ENCODE data around the gene PGAM5. TPM values are rescaled to one million over a fixed set of nuclear protein-coding genes. Genes with fewer than 3 reads are reported as not detected.
A peak's percentile ranks its signal among the peaks of the same experiment; 100 is the strongest.

Gene PGAM5
- 10 to 100 TPM; 21.3 to 32.4 (median 31.5) TPM for total RNA-seq
- total RNA-seq (2013), result 28.3 TPM
- 22.4 to 189 (median 39.1) reads per million in 29 experiments for total RNA-seq

DNA sequence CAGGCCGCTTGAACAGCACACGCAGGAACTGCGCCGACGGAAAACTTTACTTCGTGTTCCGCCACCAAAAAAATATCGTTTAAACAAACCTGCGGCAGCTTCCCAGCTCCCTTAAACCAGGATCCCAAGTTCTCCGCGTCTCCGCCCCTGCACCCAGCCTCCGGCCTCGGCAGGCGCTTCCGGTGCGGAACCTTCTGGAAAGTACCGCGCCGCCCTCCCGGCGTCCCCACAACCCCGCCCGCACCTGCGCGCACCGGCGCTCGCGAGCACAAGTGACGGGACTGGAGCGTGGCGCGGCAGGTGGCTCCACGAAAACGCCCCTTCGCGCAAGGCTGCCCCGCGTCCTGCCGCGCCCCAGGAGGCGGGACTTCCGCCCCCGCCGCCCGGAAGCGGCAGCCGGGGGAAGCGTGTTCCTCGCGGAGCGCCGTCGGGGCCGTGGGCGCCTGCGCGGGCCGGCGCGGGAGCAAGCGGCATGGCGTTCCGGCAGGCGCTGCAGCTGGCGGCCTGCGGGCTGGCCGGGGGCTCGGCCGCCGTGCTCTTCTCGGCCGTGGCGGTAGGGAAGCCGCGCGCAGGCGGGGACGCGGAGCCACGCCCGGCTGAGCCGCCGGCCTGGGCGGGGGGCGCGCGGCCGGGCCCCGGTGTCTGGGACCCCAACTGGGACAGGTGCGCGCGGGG lies at the start of gene PGAM5:
Gene PGAM5, plus strand, starts transcription at position 438 of the 675 bp plus-strand sequence. Its CDS starts 35 bp downstream, at position 473.
- H3K36me3 Mint-ChIP-seq, result peaks cover 14% of the 10 kb centered on the region
- peak within 1 kb of the TSS; percentile 90 for H3K27ac Mint-ChIP-seq
- peak; percentile 79 to 98 (median 93) for DNase-seq
- no peaks in the 10 kb centered on the region for H3K27me3 ChIP-seq (replicated peaks in 1 of 2; ENCODE audit: control insufficient read depth in 2 of 2, extremely low read depth in 1 of 2, insufficient read depth in 2 of 2, low read length in 1 of 2)
- WGBS (ENCODE audit: insufficient coverage), result under 1% methylated on average over 94 of the region's 94 CpGs
- peak within 1 kb of the TSS; percentile 96 for H3K27ac ChIP-seq (ENCODE audit: low read length)
- peaks cover 11 to 12% of the 10 kb centered on the region in 2 donors for H3K36me3 ChIP-seq (ENCODE audit: control insufficient read depth in 2 of 2, extremely low read depth in 1 of 2, insufficient read depth in 1 of 2, low read length in 1 of 2)
- H3K9me3 ChIP-seq, result no peaks in the 10 kb centered on the region
- ChIA-PET POLR2A (no interaction called here), CTCF (no interaction called here)
- peaks cover 0 to 14% (median 13%) of the 10 kb centered on the region in 3 donors for H3K9me3 Mint-ChIP-seq
- ATAC-seq (replicated peaks in 1 of 4), result peak; percentile 93 to 96 (median 95)
- peak within 1 kb of the TSS; percentile 70 to 85 for H3K4me3 ChIP-seq (ENCODE audit: control insufficient read depth in 1 of 2, extremely low read depth in 1 of 2, low read length in 1 of 2)
- no peaks in the 10 kb centered on the region for H3K27me3 Mint-ChIP-seq
- peaks cover 9 to 23% of the 10 kb centered on the region in 2 experiments for H3K4me1 ChIP-seq (ENCODE audit: control insufficient read depth in 1 of 2, extremely low read depth in 1 of 2, insufficient read depth in 2 of 2, low read length in 2 of 2)
- peak within 1 kb of the TSS; percentile 83 to 89 (median 88) for H3K4me3 Mint-ChIP-seq
- H3K4me1 Mint-ChIP-seq, result peaks cover 21 to 32% (median 25%) of the 10 kb centered on the region in 3 donors

DNA sequence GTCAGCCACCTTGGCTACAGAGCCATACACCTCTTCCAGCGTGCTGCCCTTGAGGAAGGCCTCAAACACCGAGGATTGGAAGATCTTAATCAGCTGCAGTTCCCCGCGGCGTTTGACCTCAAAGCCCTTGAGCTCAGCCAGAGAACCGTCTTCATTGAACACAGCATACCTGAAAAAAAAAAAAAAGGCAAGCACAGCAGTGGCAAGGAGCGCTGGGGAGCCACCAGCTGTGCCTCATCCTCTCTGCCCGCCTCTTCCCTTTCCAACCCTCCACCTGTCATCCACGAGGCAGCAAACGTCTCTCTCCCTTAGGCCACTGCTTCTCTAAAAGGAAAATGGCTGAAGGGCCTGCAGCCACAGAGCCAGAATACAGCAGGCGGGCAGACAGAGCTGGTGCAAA lies 49.6 kb upstream of the PGAM5 start:
- H3K4me1 Mint-ChIP-seq, result peaks cover 15 to 29% (median 29%) of the 10 kb centered on the region in 3 donors
- H3K36me3 Mint-ChIP-seq, result peaks cover 71% of the 10 kb centered on the region
- ChIA-PET POLR2A (interaction anchor here in 1 of 2 donors (0.6 kb wide), 1 partner anchor 34 kb away, joined by 6 read pairs; no protein-coding TSS in a partner anchor), CTCF (no interaction called here)
- Histone ChIP-seq H3K4me3 (ENCODE audit: control insufficient read depth in 1 of 2, extremely low read depth in 1 of 2, low read length in 1 of 2) (no peak overlapping the region), H3K36me3 (ENCODE audit: control insufficient read depth in 2 of 2, extremely low read depth in 1 of 2, insufficient read depth in 1 of 2, low read length in 1 of 2) (peaks cover 5 to 82% of the 10 kb centered on the region in 2 donors), H3K9me3 (no peaks in the 10 kb centered on the region), H3K27ac (ENCODE audit: low read length) (no peak overlapping the region), H3K4me1 (ENCODE audit: control insufficient read depth in 1 of 2, extremely low read depth in 1 of 2, insufficient read depth in 2 of 2, low read length in 2 of 2) (peaks cover 13 to 17% of the 10 kb centered on the region in 2 experiments), H3K27me3 (replicated peaks in 1 of 2; ENCODE audit: control insufficient read depth in 2 of 2, extremely low read depth in 1 of 2, insufficient read depth in 2 of 2, low read length in 1 of 2) (no peaks in the 10 kb centered on the region)
- WGBS (ENCODE audit: insufficient coverage), result 64% methylated on average over 6 of the region's 11 CpGs
- H3K4me3 Mint-ChIP-seq, result no peak overlapping the region
- no peaks in the 10 kb centered on the region for H3K27me3 Mint-ChIP-seq
- peak overlapping the region in 1 of 2 donors; percentile 85 for H3K27ac Mint-ChIP-seq
- ATAC-seq (replicated peaks in 1 of 4), result no peak
- DNase-seq, result no peak
- no peaks in the 10 kb centered on the region for H3K9me3 Mint-ChIP-seq

DNA sequence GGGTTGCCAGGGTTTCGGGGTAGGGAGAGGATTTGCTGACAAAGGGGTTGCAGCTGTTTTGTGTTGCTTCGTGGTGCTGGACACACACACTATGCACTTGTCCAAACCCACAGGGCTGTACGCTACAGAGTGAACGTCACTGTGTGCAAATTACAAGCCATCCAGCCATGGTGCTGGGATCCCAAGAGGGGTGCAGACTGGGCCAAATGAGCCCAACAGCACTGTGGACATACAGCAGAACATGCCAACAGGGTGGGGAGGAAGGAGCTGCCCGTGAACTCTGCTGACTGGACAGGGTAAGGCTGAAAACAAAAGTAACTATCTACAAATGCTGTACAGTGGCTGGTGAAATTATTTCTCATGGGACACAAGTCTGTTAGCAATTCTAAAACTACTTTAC lies 48.7 kb upstream of the PGAM5 start:
- Histone ChIP-seq H3K9me3 (no peaks in the 10 kb centered on the region), H3K36me3 (ENCODE audit: control insufficient read depth in 2 of 2, extremely low read depth in 1 of 2, insufficient read depth in 1 of 2, low read length in 1 of 2) (peaks cover 6 to 83% of the 10 kb centered on the region in 2 donors), H3K27me3 (replicated peaks in 1 of 2; ENCODE audit: control insufficient read depth in 2 of 2, extremely low read depth in 1 of 2, insufficient read depth in 2 of 2, low read length in 1 of 2) (no peaks in the 10 kb centered on the region), H3K4me3 (ENCODE audit: control insufficient read depth in 1 of 2, extremely low read depth in 1 of 2, low read length in 1 of 2) (no peak overlapping the region), H3K27ac (ENCODE audit: low read length) (no peak overlapping the region), H3K4me1 (ENCODE audit: control insufficient read depth in 1 of 2, extremely low read depth in 1 of 2, insufficient read depth in 2 of 2, low read length in 2 of 2) (peaks cover 13 to 17% of the 10 kb centered on the region in 2 experiments)
- H3K4me3 Mint-ChIP-seq, result no peak overlapping the region
- H3K9me3 Mint-ChIP-seq, result no peaks in the 10 kb centered on the region
- peak overlapping the region in 1 of 2 donors; percentile 35 for H3K27ac Mint-ChIP-seq
- no peaks in the 10 kb centered on the region for H3K27me3 Mint-ChIP-seq
- POLR2A ChIA-PET, result interaction anchor here in 1 of 2 donors (0.6 kb wide), 1 partner anchor 168 kb away, joined by 4 read pairs; no protein-coding TSS in a partner anchor
- H3K36me3 Mint-ChIP-seq, result peaks cover 75% of the 10 kb centered on the region
- DNase-seq (no peak), ATAC-seq (replicated peaks in 1 of 4) (no peak)
- H3K4me1 Mint-ChIP-seq, result peaks cover 15 to 29% (median 29%) of the 10 kb centered on the region in 3 donors
- CTCF ChIA-PET, result no interaction called here
- 60% methylated on average over 1 of the region's 5 CpGs for WGBS (ENCODE audit: insufficient coverage)

DNA sequence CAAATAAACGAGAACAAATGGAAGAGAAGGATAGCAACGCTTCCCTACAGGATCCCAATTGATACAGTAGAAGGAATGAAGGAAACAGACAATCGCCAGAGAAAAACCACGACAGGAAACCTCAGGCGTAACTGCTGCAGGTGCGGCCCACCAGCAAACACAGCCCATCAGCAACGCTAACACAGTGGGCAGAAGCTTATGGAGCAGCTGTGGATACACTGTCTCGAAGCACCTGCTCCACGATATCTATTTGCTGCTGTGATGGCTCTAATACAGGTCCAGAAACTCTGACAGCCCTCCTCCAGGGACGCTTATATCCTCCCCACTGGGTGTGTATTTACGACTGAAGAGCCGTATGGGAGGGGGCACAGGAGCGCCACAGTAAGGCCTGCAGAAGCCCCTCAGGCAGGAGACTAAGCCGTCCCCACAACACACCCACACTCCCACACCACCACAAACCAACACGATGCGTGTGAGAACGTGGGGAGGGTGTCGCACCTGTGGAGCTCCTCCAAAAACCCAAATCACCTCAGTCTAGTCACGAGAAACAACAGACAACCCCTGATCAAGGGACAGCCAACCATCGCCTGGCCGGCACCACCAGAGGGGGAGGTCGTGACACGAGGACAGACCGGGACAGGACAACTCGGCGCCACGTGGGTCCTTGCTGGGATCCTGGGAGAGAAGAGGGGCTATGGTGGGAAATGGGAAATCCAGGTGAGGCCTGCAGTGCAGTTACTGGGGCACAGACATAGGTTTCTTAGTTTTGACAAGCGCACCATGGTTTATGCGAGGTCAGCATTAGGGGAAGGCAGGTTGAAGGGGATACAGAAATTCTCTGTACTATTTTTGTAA lies 47.5 kb upstream of the PGAM5 start:
- ATAC-seq (replicated peaks in 1 of 4) (no peak), DNase-seq (no peak)
- no peak overlapping the region for H3K4me3 ChIP-seq (ENCODE audit: control insufficient read depth in 1 of 2, extremely low read depth in 1 of 2, low read length in 1 of 2)
- Mint-ChIP-seq H3K4me3 (no peak overlapping the region), H3K36me3 (peaks cover 73% of the 10 kb centered on the region), H3K27ac (peak overlapping the region in 1 of 2 donors; percentile 68), H3K9me3 (no peaks in the 10 kb centered on the region), H3K4me1 (peaks cover 15 to 29% (median 29%) of the 10 kb centered on the region in 3 donors), H3K27me3 (no peaks in the 10 kb centered on the region)
- no peaks in the 10 kb centered on the region for H3K9me3 ChIP-seq
- H3K27ac ChIP-seq (ENCODE audit: low read length), result no peak overlapping the region
- peaks cover 13 to 17% of the 10 kb centered on the region in 2 experiments for H3K4me1 ChIP-seq (ENCODE audit: control insufficient read depth in 1 of 2, extremely low read depth in 1 of 2, insufficient read depth in 2 of 2, low read length in 2 of 2)
- peaks cover 8 to 81% of the 10 kb centered on the region in 2 donors for H3K36me3 ChIP-seq (ENCODE audit: control insufficient read depth in 2 of 2, extremely low read depth in 1 of 2, insufficient read depth in 1 of 2, low read length in 1 of 2)
- CTCF ChIA-PET, result no interaction called here
- no peaks in the 10 kb centered on the region for H3K27me3 ChIP-seq (replicated peaks in 1 of 2; ENCODE audit: control insufficient read depth in 2 of 2, extremely low read depth in 1 of 2, insufficient read depth in 2 of 2, low read length in 1 of 2)
- POLR2A ChIA-PET, result no interaction called here
- 64% methylated on average over 24 of the region's 29 CpGs for WGBS (ENCODE audit: insufficient coverage)

DNA sequence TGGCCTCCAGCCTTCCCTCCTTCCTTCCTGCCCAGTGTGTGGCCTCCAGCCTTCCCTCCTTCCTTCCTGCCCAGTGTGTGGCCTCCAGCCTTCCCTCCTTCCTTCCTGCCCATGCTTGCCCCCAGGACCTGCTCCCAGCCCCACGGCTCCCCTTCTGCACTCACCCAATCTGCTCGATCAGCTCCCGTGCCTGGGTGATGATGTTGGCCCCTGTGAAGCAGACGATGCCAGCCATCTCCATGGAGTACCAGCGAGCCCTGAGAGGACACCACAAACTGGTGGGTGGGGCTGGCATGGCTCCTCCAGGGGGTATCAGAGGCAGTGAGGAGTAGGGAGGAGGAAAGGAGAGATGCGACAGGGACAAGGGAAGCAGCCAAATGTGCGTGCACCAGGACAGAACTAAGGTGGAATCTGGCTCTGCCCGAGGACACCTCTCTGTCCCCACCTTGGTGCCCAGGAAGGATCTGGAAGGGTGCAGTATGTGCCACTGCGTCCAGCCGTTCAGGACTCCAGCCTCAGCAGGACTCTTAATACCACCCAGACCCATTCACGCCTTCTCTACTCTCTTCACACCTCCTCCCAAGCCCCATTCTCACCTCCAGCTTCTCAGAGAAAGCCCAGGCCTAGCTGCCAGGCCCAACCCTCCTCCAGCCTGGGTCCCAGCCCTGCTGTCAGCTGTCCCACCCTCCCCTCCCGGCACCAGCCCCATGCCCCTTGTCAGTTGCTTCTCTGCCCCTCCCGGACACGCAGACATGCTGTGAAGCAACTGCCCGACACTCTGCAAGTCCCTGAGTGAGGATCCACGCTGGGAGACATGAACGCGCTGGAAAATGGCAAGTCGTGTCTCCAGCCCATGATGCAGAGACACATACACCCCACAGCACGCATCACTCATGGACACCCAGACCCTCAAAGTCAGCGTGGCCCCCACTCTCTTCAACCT lies 46.2 kb upstream of the PGAM5 start:
- H3K4me3 Mint-ChIP-seq, result no peak overlapping the region
- peaks cover 11 to 79% of the 10 kb centered on the region in 2 donors for H3K36me3 ChIP-seq (ENCODE audit: control insufficient read depth in 2 of 2, extremely low read depth in 1 of 2, insufficient read depth in 1 of 2, low read length in 1 of 2)

More for the DNA sequence above, 46.2 kb upstream of the PGAM5 start:
- H3K36me3 Mint-ChIP-seq, result peaks cover 72% of the 10 kb centered on the region
- no peak overlapping the region for H3K27ac Mint-ChIP-seq
- WGBS (ENCODE audit: insufficient coverage), result 97% methylated on average over 19 of the region's 21 CpGs
- Histone ChIP-seq H3K27ac (ENCODE audit: low read length) (no peak overlapping the region), H3K27me3 (replicated peaks in 1 of 2; ENCODE audit: control insufficient read depth in 2 of 2, extremely low read depth in 1 of 2, insufficient read depth in 2 of 2, low read length in 1 of 2) (no peaks in the 10 kb centered on the region), H3K4me3 (ENCODE audit: control insufficient read depth in 1 of 2, extremely low read depth in 1 of 2, low read length in 1 of 2) (no peak overlapping the region), H3K9me3 (no peaks in the 10 kb centered on the region), H3K4me1 (ENCODE audit: control insufficient read depth in 1 of 2, extremely low read depth in 1 of 2, insufficient read depth in 2 of 2, low read length in 2 of 2) (peaks cover 11 to 14% of the 10 kb centered on the region in 2 experiments)
- H3K9me3 Mint-ChIP-seq, result no peaks in the 10 kb centered on the region
- no peak for ATAC-seq (replicated peaks in 1 of 4)
- H3K27me3 Mint-ChIP-seq, result no peaks in the 10 kb centered on the region
- no peak for DNase-seq
- H3K4me1 Mint-ChIP-seq, result peaks cover 15 to 29% (median 26%) of the 10 kb centered on the region in 3 donors
- CTCF ChIA-PET, result no interaction called here
- POLR2A ChIA-PET, result no interaction called here
